Astrocyte (in vitro differentiated cells and primary cell): ENCODE measurements around the gene BIRC6.

Experiments used
- CTCF ChIP-seq: IDR thresholded peaks from 2 replicates; pipeline ENCODE4 v1.5.1; 2011; ENCODE audit warnings: low read depth, mild to moderate bottlenecking, inconsistent platforms, low read length, moderate library complexity; ENCODE audit not compliant: insufficient read depth
- EZH2 ChIP-seq: IDR thresholded peaks from 2 replicates; pipeline ENCODE4 v1.6.1; 2012; ENCODE audit warnings: mild to moderate bottlenecking, low read length, inconsistent platforms; ENCODE audit not compliant: insufficient read depth

- TF ChIP-seq CTCF (no peak), EZH2 (no peak)
Measured at GRCh38 chr2:32376756-32377155, 19.9 kb downstream of the BIRC6 start.
